HepG2 (cell line): ENCODE measurements around the gene NOM1. TPM values are rescaled to one million over a fixed set of nuclear protein-coding genes. Genes with fewer than 3 reads are reported as not detected.
A peak's percentile ranks its signal among the peaks of the same experiment; 100 is the strongest.

Experiments
- ADNP ChIP-seq: sonication (generic); formaldehyde crosslinking; IDR thresholded peaks from 2 replicates; pipeline ENCODE4 v1.4.0; 2020; ENCODE audit warnings: missing genetic modification reagents
- DNMT3B ChIP-seq: conservative IDR thresholded peaks from 2 replicates; pipeline ENCODE4 v1.6.1; 2016; ENCODE audit warnings: missing biosample characterization, control low read depth
- HIVEP1 ChIP-seq: sonication (generic); formaldehyde crosslinking; IDR thresholded peaks from 2 replicates; pipeline ENCODE4 v1.4.0; 2020; ENCODE audit warnings: mild to moderate bottlenecking, missing genetic modification reagents
- NFATC3 ChIP-seq: sonication (generic); formaldehyde crosslinking; IDR thresholded peaks from 2 replicates; pipeline ENCODE4 v1.5.1; 2020; ENCODE audit warnings: mild to moderate bottlenecking, missing genetic modification reagents
- NFIC ChIP-seq: IDR thresholded peaks from 2 replicates; pipeline ENCODE4 v1.6.1; 2012; ENCODE audit warnings: mild to moderate bottlenecking, low read length, inconsistent platforms
- NR2C2 ChIP-seq: sonication (generic); formaldehyde crosslinking; IDR thresholded peaks from 2 replicates; pipeline ENCODE4 v1.4.0; 2020; ENCODE audit warnings: missing genetic modification reagents, mild to moderate bottlenecking, moderate library complexity, borderline replicate concordance
- ZC3H13 ChIP-seq: sonication (generic); formaldehyde crosslinking; IDR thresholded peaks from 2 replicates; pipeline ENCODE4 v1.8.1; 2023; ENCODE audit warnings: mild to moderate bottlenecking, missing genetic modification reagents, moderate library complexity
- ZNF557 ChIP-seq: sonication (generic); formaldehyde crosslinking; IDR thresholded peaks from 2 replicates; pipeline ENCODE4 v1.4.0; 2020; ENCODE audit warnings: missing genetic modification reagents
- ZNF605 ChIP-seq: sonication (generic); formaldehyde crosslinking; IDR thresholded peaks from 2 replicates; pipeline ENCODE4 v1.8.0; 2022; ENCODE audit warnings: mild to moderate bottlenecking, missing genetic modification reagents
- ZNF839 ChIP-seq: sonication (generic); formaldehyde crosslinking; IDR thresholded peaks from 2 replicates; pipeline ENCODE4 v1.4.0; 2020; ENCODE audit warnings: missing genetic modification reagents, mild to moderate bottlenecking, borderline replicate concordance
- polyA plus RNA-seq, 8 experiments: library from polyadenylated mRNA; depleted of rRNA in 3 of 8; stranded (reverse) in 7 of 8; unstranded in 1 of 8; fragments of >200 nt; fragmentation: Illumina TruSeq in 4 of 8; extraction: Trizol in 4 of 8; gene quantifications; 2 replicates each; pipeline versions ENCODE4 v1.2.1 to v1.2.3, GENCODE V29; 2011 to 2016; ENCODE audit warnings: low read depth in 4 of 8, missing spikeins in 1 of 8, mixed read lengths in 1 of 8; ENCODE audit not compliant: insufficient read depth in 1 of 8
- total RNA-seq, 5 experiments: library from RNA; depleted of rRNA; stranded (reverse); fragments of >200 nt; fragmentation: Illumina TruSeq; extraction: Trizol; gene quantifications; 2 replicates each; pipeline ENCODE4 v1.2.3, GENCODE V29; 2016; ENCODE audit warnings: low read depth in 1 of 5
- TF ChIP-seq, protein P1 (sequence below), 2 experiments: sonication (generic) in 1 of 2; formaldehyde crosslinking in 1 of 2; IDR thresholded peaks; 2 replicates each; pipeline versions ENCODE4 v1.4.0 to v1.6.1; 2018 to 2020; ENCODE audit warnings: missing genetic modification reagents in 2 of 2, borderline replicate concordance in 1 of 2, low read depth in 1 of 2, mild to moderate bottlenecking in 1 of 2, missing biosample characterization in 1 of 2
- TF ChIP-seq, protein P2 (sequence below): sonication (generic); formaldehyde crosslinking; IDR thresholded peaks from 2 replicates; pipeline ENCODE4 v1.4.0; 2020; ENCODE audit warnings: missing genetic modification reagents, borderline replicate concordance
- TF ChIP-seq, protein P3 (sequence below): IDR thresholded peaks from 2 replicates; pipeline ENCODE4 v1.6.1; 2016; ENCODE audit warnings: low read depth, borderline replicate concordance
- TF ChIP-seq, protein P4 (sequence below): sonication (generic); formaldehyde crosslinking; IDR thresholded peaks from 2 replicates; pipeline ENCODE4 v1.5.0; 2020; ENCODE audit warnings: mild to moderate bottlenecking, missing genetic modification reagents
- TF ChIP-seq, protein P5 (sequence below): sonication (generic); formaldehyde crosslinking; IDR thresholded peaks from 2 replicates; pipeline ENCODE4 v1.5.1; 2020; ENCODE audit warnings: mild to moderate bottlenecking, missing genetic modification reagents, moderate library complexity

Gene NOM1
- total and polyA plus RNA-seq, 2 of the 13 experiments (the other 11 are each of a cell fraction or from before 2014, with no cell fraction given) = 14.2 to 26.2 TPM

DNA sequence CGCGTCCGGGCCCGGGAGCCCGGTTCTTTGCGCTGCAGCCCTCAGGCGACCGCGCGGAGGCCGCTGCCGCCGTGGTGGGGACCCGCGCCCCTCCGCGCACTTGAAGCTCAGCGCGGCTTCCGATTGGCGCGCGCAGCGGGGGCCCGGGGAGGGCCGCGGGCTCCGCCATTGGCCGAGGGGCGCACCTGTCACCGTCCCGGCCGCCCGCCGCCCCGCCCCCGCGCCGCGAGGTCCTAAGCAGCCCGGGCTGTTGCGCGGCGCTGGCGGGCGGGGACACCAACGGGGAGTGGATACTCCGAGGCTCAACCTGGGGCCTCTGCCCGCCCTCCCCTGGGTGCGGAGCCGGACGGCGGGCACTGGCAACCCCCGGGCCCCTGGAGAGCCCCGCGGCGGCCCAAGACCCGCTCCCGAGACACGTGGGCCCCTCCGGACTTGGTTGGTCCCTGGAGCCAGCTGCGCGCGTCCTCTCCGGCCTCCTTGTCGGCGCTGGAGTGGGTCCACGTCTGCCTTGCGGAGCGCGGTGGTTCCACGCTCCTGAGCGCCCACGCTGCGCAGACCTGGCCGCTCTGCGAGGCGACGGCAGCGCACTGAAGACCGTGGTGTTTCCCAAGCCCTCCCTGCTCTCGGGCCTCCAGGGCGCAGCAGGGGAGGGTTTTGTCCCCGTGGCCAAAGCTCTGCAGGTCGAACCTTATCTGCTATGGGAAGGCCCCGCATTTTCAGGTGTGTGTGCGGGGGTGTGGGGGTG is 61.2 kb downstream of the NOM1 start, which contains the start of gene MNX1 (continued):
- TF ChIP-seq ZNF557 (CRISPR knock-in tag) (no peak), NR2C2 (CRISPR knock-in tag) (no peak), NFATC3 (no peak), ZNF605 (CRISPR knock-in tag) (no peak), HIVEP1 (CRISPR knock-in tag) (no peak), NFIC (no peak), ZNF839 (no peak), ADNP (CRISPR knock-in tag) (no peak), DNMT3B (no peak), ZC3H13 (CRISPR knock-in tag) (no peak)
- TF ChIP-seq, protein P1, sequence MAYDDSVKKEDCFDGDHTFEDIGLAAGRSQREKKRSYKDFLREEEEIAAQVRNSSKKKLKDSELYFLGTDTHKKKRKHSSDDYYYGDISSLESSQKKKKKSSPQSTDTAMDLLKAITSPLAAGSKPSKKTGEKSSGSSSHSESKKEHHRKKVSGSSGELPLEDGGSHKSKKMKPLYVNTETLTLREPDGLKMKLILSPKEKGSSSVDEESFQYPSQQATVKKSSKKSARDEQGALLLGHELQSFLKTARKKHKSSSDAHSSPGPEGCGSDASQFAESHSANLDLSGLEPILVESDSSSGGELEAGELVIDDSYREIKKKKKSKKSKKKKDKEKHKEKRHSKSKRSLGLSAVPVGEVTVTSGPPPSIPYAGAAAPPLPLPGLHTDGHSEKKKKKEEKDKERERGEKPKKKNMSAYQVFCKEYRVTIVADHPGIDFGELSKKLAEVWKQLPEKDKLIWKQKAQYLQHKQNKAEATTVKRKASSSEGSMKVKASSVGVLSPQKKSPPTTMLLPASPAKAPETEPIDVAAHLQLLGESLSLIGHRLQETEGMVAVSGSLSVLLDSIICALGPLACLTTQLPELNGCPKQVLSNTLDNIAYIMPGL (CRISPR knock-in tag; IDR thresholded peaks at IDR 0.05; ENCODE audit: borderline replicate concordance in 1 of 2, low read depth in 1 of 2) = peak in 1 of 2 experiments; percentile 53; a peak in 2 of 4 replicates
- TF ChIP-seq, protein P2, sequence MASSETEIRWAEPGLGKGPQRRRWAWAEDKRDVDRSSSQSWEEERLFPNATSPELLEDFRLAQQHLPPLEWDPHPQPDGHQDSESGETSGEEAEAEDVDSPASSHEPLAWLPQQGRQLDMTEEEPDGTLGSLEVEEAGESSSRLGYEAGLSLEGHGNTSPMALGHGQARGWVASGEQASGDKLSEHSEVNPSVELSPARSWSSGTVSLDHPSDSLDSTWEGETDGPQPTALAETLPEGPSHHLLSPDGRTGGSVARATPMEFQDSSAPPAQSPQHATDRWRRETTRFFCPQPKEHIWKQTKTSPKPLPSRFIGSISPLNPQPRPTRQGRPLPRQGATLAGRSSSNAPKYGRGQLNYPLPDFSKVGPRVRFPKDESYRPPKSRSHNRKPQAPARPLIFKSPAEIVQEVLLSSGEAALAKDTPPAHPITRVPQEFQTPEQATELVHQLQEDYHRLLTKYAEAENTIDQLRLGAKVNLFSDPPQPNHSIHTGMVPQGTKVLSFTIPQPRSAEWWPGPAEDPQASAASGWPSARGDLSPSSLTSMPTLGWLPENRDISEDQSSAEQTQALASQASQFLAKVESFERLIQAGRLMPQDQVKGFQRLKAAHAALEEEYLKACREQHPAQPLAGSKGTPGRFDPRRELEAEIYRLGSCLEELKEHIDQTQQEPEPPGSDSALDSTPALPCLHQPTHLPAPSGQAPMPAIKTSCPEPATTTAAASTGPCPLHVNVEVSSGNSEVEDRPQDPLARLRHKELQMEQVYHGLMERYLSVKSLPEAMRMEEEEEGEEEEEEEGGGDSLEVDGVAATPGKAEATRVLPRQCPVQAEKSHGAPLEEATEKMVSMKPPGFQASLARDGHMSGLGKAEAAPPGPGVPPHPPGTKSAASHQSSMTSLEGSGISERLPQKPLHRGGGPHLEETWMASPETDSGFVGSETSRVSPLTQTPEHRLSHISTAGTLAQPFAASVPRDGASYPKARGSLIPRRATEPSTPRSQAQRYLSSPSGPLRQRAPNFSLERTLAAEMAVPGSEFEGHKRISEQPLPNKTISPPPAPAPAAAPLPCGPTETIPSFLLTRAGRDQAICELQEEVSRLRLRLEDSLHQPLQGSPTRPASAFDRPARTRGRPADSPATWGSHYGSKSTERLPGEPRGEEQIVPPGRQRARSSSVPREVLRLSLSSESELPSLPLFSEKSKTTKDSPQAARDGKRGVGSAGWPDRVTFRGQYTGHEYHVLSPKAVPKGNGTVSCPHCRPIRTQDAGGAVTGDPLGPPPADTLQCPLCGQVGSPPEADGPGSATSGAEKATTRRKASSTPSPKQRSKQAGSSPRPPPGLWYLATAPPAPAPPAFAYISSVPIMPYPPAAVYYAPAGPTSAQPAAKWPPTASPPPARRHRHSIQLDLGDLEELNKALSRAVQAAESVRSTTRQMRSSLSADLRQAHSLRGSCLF (CRISPR knock-in tag) = no peak
- TF ChIP-seq, protein P3, sequence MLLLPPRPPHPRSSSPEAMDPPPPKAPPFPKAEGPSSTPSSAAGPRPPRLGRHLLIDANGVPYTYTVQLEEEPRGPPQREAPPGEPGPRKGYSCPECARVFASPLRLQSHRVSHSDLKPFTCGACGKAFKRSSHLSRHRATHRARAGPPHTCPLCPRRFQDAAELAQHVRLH = no peak
- TF ChIP-seq, protein P4, sequence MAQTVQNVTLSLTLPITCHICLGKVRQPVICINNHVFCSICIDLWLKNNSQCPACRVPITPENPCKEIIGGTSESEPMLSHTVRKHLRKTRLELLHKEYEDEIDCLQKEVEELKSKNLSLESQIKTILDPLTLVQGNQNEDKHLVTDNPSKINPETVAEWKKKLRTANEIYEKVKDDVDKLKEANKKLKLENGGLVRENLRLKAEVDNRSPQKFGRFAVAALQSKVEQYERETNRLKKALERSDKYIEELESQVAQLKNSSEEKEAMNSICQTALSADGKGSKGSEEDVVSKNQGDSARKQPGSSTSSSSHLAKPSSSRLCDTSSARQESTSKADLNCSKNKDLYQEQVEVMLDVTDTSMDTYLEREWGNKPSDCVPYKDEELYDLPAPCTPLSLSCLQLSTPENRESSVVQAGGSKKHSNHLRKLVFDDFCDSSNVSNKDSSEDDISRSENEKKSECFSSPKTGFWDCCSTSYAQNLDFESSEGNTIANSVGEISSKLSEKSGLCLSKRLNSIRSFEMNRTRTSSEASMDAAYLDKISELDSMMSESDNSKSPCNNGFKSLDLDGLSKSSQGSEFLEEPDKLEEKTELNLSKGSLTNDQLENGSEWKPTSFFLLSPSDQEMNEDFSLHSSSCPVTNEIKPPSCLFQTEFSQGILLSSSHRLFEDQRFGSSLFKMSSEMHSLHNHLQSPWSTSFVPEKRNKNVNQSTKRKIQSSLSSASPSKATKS (CRISPR knock-in tag) = no peak
- TF ChIP-seq, protein P5, sequence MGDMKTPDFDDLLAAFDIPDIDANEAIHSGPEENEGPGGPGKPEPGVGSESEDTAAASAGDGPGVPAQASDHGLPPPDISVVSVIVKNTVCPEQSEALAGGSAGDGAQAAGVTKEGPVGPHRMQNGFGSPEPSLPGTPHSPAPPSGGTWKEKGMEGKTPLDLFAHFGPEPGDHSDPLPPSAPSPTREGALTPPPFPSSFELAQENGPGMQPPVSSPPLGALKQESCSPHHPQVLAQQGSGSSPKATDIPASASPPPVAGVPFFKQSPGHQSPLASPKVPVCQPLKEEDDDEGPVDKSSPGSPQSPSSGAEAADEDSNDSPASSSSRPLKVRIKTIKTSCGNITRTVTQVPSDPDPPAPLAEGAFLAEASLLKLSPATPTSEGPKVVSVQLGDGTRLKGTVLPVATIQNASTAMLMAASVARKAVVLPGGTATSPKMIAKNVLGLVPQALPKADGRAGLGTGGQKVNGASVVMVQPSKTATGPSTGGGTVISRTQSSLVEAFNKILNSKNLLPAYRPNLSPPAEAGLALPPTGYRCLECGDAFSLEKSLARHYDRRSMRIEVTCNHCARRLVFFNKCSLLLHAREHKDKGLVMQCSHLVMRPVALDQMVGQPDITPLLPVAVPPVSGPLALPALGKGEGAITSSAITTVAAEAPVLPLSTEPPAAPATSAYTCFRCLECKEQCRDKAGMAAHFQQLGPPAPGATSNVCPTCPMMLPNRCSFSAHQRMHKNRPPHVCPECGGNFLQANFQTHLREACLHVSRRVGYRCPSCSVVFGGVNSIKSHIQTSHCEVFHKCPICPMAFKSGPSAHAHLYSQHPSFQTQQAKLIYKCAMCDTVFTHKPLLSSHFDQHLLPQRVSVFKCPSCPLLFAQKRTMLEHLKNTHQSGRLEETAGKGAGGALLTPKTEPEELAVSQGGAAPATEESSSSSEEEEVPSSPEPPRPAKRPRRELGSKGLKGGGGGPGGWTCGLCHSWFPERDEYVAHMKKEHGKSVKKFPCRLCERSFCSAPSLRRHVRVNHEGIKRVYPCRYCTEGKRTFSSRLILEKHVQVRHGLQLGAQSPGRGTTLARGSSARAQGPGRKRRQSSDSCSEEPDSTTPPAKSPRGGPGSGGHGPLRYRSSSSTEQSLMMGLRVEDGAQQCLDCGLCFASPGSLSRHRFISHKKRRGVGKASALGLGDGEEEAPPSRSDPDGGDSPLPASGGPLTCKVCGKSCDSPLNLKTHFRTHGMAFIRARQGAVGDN = no peak
